ENCODE results near the gene STRA8. TPM values are rescaled to one million over a fixed set of nuclear protein-coding genes. Genes with fewer than 3 reads are reported as not detected.

The STRA8 gene
- total and polyA plus RNA-seq, 9 donors: not detected

- DNase-seq: no peak
- Histone ChIP-seq H3K27me3 (no peaks in the 10 kb centered on the region), H3K36me3 (no peaks in the 10 kb centered on the region), H3K27ac (no peak overlapping the region), H3K4me1 (ENCODE audit: insufficient read depth) (no peaks in the 10 kb centered on the region), H3K4me3 (no peak overlapping the region), H3K9me3 (no peaks in the 10 kb centered on the region)
- WGBS, 3 donors: 80 to 88% (median 84%) methylated on average over 2 of the region's 2 CpGs
- TF ChIP-seq POLR2A (IDR thresholded peaks at IDR 0.05) (no peak), EP300 (IDR thresholded peaks at IDR 0.05) (no peak)
- TF ChIP-seq, protein P1, sequence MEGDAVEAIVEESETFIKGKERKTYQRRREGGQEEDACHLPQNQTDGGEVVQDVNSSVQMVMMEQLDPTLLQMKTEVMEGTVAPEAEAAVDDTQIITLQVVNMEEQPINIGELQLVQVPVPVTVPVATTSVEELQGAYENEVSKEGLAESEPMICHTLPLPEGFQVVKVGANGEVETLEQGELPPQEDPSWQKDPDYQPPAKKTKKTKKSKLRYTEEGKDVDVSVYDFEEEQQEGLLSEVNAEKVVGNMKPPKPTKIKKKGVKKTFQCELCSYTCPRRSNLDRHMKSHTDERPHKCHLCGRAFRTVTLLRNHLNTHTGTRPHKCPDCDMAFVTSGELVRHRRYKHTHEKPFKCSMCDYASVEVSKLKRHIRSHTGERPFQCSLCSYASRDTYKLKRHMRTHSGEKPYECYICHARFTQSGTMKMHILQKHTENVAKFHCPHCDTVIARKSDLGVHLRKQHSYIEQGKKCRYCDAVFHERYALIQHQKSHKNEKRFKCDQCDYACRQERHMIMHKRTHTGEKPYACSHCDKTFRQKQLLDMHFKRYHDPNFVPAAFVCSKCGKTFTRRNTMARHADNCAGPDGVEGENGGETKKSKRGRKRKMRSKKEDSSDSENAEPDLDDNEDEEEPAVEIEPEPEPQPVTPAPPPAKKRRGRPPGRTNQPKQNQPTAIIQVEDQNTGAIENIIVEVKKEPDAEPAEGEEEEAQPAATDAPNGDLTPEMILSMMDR (IDR thresholded peaks at IDR 0.05): no peak
- intact Hi-C loops (cut with DNase I): no loop called here
These were observed 19.8 kb upstream of the STRA8 start for GRCh38 chr7:135213831-135214230.

GRCh38 chr7:135215180-135215579 is 18.5 kb upstream of the STRA8 start:
- intact Hi-C loops (cut with DNase I): no loop called here
- no peak for DNase-seq
- 46 to 65% (median 57%) methylated on average over 4 of the region's 4 CpGs for WGBS, 3 donors
- Histone ChIP-seq H3K4me3 (no peak overlapping the region), H3K9me3 (no peaks in the 10 kb centered on the region), H3K4me1 (ENCODE audit: insufficient read depth) (no peaks in the 10 kb centered on the region), H3K27me3 (no peaks in the 10 kb centered on the region), H3K27ac (no peak overlapping the region), H3K36me3 (no peaks in the 10 kb centered on the region)
- no peak for TF ChIP-seq POLR2A (IDR thresholded peaks at IDR 0.05)
- TF ChIP-seq EP300 (IDR thresholded peaks at IDR 0.05): no peak

GRCh38 chr7:135215698-135216097 is 17.9 kb upstream of the STRA8 start:
- no peak for TF ChIP-seq EP300 (IDR thresholded peaks at IDR 0.05)
- TF ChIP-seq, protein P1 (IDR thresholded peaks at IDR 0.05): no peak
- no peak for TF ChIP-seq POLR2A (IDR thresholded peaks at IDR 0.05)
- Histone ChIP-seq H3K36me3 (no peaks in the 10 kb centered on the region), H3K4me3 (no peak overlapping the region), H3K4me1 (ENCODE audit: insufficient read depth) (no peaks in the 10 kb centered on the region), H3K27me3 (no peaks in the 10 kb centered on the region), H3K9me3 (no peaks in the 10 kb centered on the region), H3K27ac (no peak overlapping the region)
- no peak for DNase-seq
- intact Hi-C loops (cut with DNase I): no loop called here
- WGBS, 3 donors: 75 to 80% (median 79%) methylated on average over 3 of the region's 3 CpGs

DNA sequence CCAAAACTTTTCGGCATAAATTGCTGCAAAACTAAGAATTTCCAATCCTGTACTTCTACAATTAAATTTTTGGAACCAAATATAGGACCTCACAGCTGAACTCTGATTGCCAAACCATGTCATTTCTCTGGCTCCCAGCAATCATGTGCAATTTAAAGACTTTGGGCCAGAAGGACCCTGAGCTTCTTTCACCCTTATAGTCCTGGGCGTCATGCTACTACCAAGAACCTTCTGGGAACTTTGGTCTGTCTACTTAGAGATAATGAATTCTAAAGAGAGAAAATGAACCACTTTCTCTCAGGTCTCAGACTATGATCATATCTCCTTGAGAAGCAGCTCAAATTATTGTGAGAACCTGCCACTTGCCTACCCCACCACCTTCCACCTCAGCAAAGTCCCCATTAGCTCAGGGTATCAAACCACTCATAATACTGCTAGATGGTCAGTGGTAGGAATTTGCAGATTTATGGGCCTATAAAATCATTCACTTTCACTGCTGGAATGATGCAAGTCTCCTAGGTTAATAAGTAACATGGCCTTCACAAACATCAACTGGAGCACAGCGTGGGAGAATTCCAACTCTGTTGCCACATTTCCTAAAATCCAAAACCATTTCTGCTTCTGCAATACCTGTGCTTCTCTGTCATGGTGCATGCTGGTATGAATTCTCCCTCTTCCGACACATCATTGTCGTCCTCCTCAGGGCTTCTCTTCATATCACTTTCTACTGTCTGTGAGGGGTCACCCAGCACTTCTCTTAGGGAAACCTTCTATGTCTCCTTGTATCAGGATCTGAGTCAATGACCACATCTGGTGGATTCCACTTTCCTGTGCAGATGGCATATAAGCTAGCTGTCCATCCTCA is 15.8 kb upstream of the STRA8 start:
- intact Hi-C loops (cut with DNase I): no loop called here
- Histone ChIP-seq H3K4me1 (ENCODE audit: insufficient read depth) (no peaks in the 10 kb centered on the region), H3K9me3 (no peaks in the 10 kb centered on the region), H3K36me3 (no peaks in the 10 kb centered on the region), H3K27me3 (no peaks in the 10 kb centered on the region), H3K27ac (no peak overlapping the region), H3K4me3 (no peak overlapping the region)
- WGBS, 3 donors: 91 to 98% (median 94%) methylated on average over 5 of the region's 5 CpGs
- DNase-seq: no peak
- TF ChIP-seq EP300 (IDR thresholded peaks at IDR 0.05) (no peak), POLR2A (IDR thresholded peaks at IDR 0.05) (no peak)
- TF ChIP-seq, protein P1 (IDR thresholded peaks at IDR 0.05): no peak

- DNase-seq: no peak
- Histone ChIP-seq H3K36me3 (no peaks in the 10 kb centered on the region), H3K27ac (no peak overlapping the region), H3K9me3 (no peaks in the 10 kb centered on the region), H3K4me3 (no peak overlapping the region), H3K4me1 (ENCODE audit: insufficient read depth) (no peaks in the 10 kb centered on the region), H3K27me3 (no peaks in the 10 kb centered on the region)
- intact Hi-C loops (cut with DNase I): no loop called here
- WGBS, 3 donors: 67 to 96% (median 80%) methylated on average over 1 of the region's 1 CpG
- TF ChIP-seq EP300 (IDR thresholded peaks at IDR 0.05): no peak
- TF ChIP-seq POLR2A (IDR thresholded peaks at IDR 0.05): no peak
- TF ChIP-seq, protein P1 (IDR thresholded peaks at IDR 0.05): no peak
These were observed 9.6 kb upstream of the STRA8 start for GRCh38 chr7:135224027-135224426.
